Mesenchymal stem cell (in vitro differentiated cells and primary cell): ENCODE results near the gene WSCD2.

Experiments
- DNase-seq: peaks from one replicate; pipeline ENCODE4 v3.0.0-alpha.2; 2013
- H2AFZ ChIP-seq: one replicate; pipeline ENCODE4 v1.6.1; 2013; ENCODE audit warnings: low read depth, mild to moderate bottlenecking, control low read depth, inconsistent platforms, low read length, moderate library complexity
- H2AK5ac ChIP-seq: 2 replicates; pipeline ENCODE4 v1.6.1; 2013; ENCODE audit warnings: low read length, moderate library complexity, mild to moderate bottlenecking, inconsistent platforms; ENCODE audit not compliant: severe bottlenecking
- H2BK120ac ChIP-seq: one replicate; pipeline ENCODE4 v1.6.1; 2013; ENCODE audit warnings: low read depth, mild to moderate bottlenecking, inconsistent platforms, low read length, moderate library complexity
- H2BK12ac ChIP-seq, 2 experiments: one replicate each; pipeline ENCODE4 v1.6.1; 2013; ENCODE audit warnings: inconsistent platforms in 2 of 2, low read length in 2 of 2, mild to moderate bottlenecking in 2 of 2, moderate library complexity in 2 of 2, control low read depth in 1 of 2
- H2BK15ac ChIP-seq: one replicate; pipeline ENCODE4 v1.6.1; 2013; ENCODE audit warnings: mild to moderate bottlenecking, low read depth, inconsistent platforms; ENCODE audit not compliant: poor library complexity, severe bottlenecking
- H2BK5ac ChIP-seq: 2 replicates; pipeline ENCODE4 v1.6.1; 2013; ENCODE audit warnings: low read depth, mild to moderate bottlenecking, low read length, control low read depth, inconsistent platforms; ENCODE audit not compliant: poor library complexity, severe bottlenecking
- H3K14ac ChIP-seq, 2 experiments: one replicate each; pipeline ENCODE4 v1.6.1; 2013; ENCODE audit warnings: inconsistent platforms in 2 of 2, low read length in 2 of 2, control low read depth in 1 of 2, mild to moderate bottlenecking in 1 of 2, moderate library complexity in 1 of 2
- H3K18ac ChIP-seq, 2 experiments: one replicate each; pipeline ENCODE4 v1.6.1; 2013; ENCODE audit warnings: inconsistent platforms in 2 of 2, low read length in 2 of 2, control low read depth in 1 of 2, low read depth in 1 of 2, mild to moderate bottlenecking in 1 of 2
- H3K23ac ChIP-seq, 2 experiments: one replicate each; pipeline ENCODE4 v1.6.1; 2013; ENCODE audit warnings: inconsistent platforms in 2 of 2, low read length in 2 of 2, mild to moderate bottlenecking in 2 of 2, moderate library complexity in 2 of 2, control low read depth in 1 of 2
- H3K27ac ChIP-seq: 2 replicates; pipeline ENCODE4 v1.5.1; 2013; ENCODE audit warnings: mild to moderate bottlenecking, moderate library complexity, low read length, control low read depth, inconsistent platforms; ENCODE audit not compliant: poor library complexity, severe bottlenecking
- H3K27me3 ChIP-seq, 2 experiments: 2 replicates each; pipeline versions ENCODE4 v1.6.1 to v1.7.0; 2013; ENCODE audit warnings: low read length in 2 of 2, mild to moderate bottlenecking in 2 of 2, moderate library complexity in 2 of 2, control low read depth in 1 of 2, inconsistent platforms in 1 of 2; ENCODE audit not compliant: control insufficient read depth in 1 of 2, insufficient read depth in 1 of 2
- H3K36me3 ChIP-seq, 2 experiments: 2 replicates each; pipeline versions ENCODE4 v1.6.1 to v1.7.0; 2013; ENCODE audit warnings: low read length in 2 of 2, control low read depth in 1 of 2, inconsistent platforms in 1 of 2, low read depth in 1 of 2, mild to moderate bottlenecking in 1 of 2; ENCODE audit not compliant: insufficient read depth in 2 of 2, control insufficient read depth in 1 of 2
- H3K4ac ChIP-seq, 2 experiments: one replicate each; pipeline ENCODE4 v1.6.1; 2013; ENCODE audit warnings: inconsistent platforms in 2 of 2, low read length in 2 of 2, mild to moderate bottlenecking in 2 of 2, moderate library complexity in 2 of 2, control low read depth in 1 of 2, low read depth in 1 of 2
- H3K4me1 ChIP-seq: 2 replicates; pipeline ENCODE4 v1.6.1; 2013; ENCODE audit warnings: low read depth, low read length, control low read depth; ENCODE audit not compliant: control insufficient read depth, insufficient read depth
- H3K4me2 ChIP-seq: 2 replicates; pipeline ENCODE4 v1.6.1; 2013; ENCODE audit warnings: low read length, mild to moderate bottlenecking, inconsistent platforms; ENCODE audit not compliant: poor library complexity, severe bottlenecking
- H3K4me3 ChIP-seq, 2 experiments: 2 replicates each; pipeline versions ENCODE4 v1.5.1 to v1.7.0; 2013; ENCODE audit warnings: low read length in 2 of 2, mild to moderate bottlenecking in 2 of 2, control low read depth in 1 of 2, low read depth in 1 of 2; ENCODE audit not compliant: insufficient read depth in 1 of 2
- H3K79me1 ChIP-seq: replicated peaks from 2 replicates; pipeline ENCODE4 v1.6.1; 2013; ENCODE audit warnings: mild to moderate bottlenecking, control low read depth, low read length, inconsistent platforms; ENCODE audit not compliant: poor library complexity, severe bottlenecking
- H3K9ac ChIP-seq: 2 replicates; pipeline ENCODE4 v1.7.0; 2013; ENCODE audit warnings: mild to moderate bottlenecking, low read length, moderate library complexity
- H3K9me3 ChIP-seq: 2 replicates; pipeline ENCODE4 v1.7.0; 2013; ENCODE audit warnings: mild to moderate bottlenecking, low read length; ENCODE audit not compliant: control insufficient read depth
- H4K8ac ChIP-seq: one replicate; pipeline ENCODE4 v1.6.1; 2013; ENCODE audit warnings: inconsistent platforms, mild to moderate bottlenecking, low read length, moderate library complexity
- H4K91ac ChIP-seq: one replicate; pipeline ENCODE4 v1.6.1; 2013; ENCODE audit warnings: mild to moderate bottlenecking, low read length, inconsistent platforms
- WGBS: methylation state at CpG from one replicate; pipeline ENCODE4 v1.1.7; 2013; ENCODE audit warnings: mixed read lengths; 5-methylcytosine and 5-hydroxymethylcytosine counted together

WSCD2 gene

DNA sequence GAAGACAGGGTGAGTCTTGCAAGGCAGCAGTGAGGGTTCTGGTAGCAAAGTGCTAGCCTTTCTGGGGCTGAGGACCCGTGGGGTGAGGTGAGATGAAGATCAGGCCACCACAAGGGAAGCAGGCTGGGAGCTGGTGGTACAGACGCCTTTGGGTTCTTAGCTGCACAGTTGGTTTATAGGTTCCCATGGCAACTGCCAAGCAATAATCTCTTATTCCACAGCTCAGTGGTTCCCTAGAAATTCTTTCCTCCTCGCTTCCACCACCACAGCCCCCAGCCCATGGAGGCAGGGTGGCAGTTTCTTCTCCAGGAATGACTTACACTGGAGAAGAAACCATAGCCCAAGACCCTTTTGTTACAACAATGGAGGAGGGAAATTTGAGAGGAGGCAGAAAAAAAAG is 127.9 kb downstream of the WSCD2 start:
- Histone ChIP-seq H3K9ac (no peak overlapping the region), H3K4me3 (no peak overlapping the region), H3K79me1 (no peaks in the 10 kb centered on the region), H2BK5ac (no peak overlapping the region), H3K23ac (no peak overlapping the region), H3K36me3 (no peaks in the 10 kb centered on the region), H3K27me3 (peaks cover 9 to 38% of the 10 kb centered on the region in 2 experiments), H4K8ac (no peak overlapping the region), H3K14ac (no peak overlapping the region), H3K4me1 (no peaks in the 10 kb centered on the region), H2BK120ac (no peak overlapping the region), H2BK12ac (no peak overlapping the region), H3K27ac (no peak overlapping the region), H2BK15ac (no peak overlapping the region), H4K91ac (no peak overlapping the region), H2AFZ (no peak overlapping the region), H3K4ac (no peak overlapping the region), H3K4me2 (no peak overlapping the region), H3K9me3 (peaks cover 36% of the 10 kb centered on the region), H2AK5ac (no peak overlapping the region), H3K18ac (no peak overlapping the region)
- no peak for DNase-seq
- 0% methylated on average over 1 of the region's 3 CpGs for WGBS

DNA sequence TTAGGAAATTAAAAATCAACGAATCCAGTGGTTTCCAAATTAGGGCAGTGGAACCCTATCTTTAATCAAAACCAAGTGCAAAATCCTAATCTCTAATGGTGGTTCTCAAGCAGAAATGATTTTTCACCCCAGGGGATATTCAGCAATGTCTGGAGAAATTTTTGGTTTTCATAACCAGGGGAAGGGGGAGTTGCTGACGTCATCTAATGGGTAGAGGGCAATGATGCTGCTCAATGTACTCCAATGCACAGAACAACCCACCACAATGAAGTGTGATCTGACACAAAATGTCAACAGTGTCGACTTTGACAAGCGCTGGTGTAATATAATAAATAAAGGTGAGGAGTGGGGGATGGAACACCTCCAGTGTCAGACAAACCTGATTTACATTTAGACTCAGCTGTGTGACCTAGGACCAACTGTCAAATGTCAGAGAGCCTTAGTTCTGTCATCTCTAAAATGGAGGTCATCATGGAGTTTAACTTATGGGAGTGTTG is 128.6 kb downstream of the WSCD2 start:
- Histone ChIP-seq H3K4me2 (no peak overlapping the region), H3K23ac (no peak overlapping the region), H3K4me1 (no peaks in the 10 kb centered on the region), H3K36me3 (no peaks in the 10 kb centered on the region), H2BK15ac (no peak overlapping the region), H3K27me3 (peaks cover 9 to 31% of the 10 kb centered on the region in 2 experiments), H2AK5ac (no peak overlapping the region), H2BK5ac (no peak overlapping the region), H3K27ac (no peak overlapping the region), H4K8ac (no peak overlapping the region), H3K9me3 (peaks cover 42% of the 10 kb centered on the region), H3K9ac (no peak overlapping the region), H2BK120ac (no peak overlapping the region), H4K91ac (no peak overlapping the region), H3K14ac (no peak overlapping the region), H3K4ac (no peak overlapping the region), H2BK12ac (no peak overlapping the region), H3K4me3 (no peak overlapping the region), H3K18ac (no peak overlapping the region), H2AFZ (no peak overlapping the region), H3K79me1 (no peaks in the 10 kb centered on the region)
- WGBS: 71% methylated on average over 1 of the region's 4 CpGs
- DNase-seq: no peak

DNA sequence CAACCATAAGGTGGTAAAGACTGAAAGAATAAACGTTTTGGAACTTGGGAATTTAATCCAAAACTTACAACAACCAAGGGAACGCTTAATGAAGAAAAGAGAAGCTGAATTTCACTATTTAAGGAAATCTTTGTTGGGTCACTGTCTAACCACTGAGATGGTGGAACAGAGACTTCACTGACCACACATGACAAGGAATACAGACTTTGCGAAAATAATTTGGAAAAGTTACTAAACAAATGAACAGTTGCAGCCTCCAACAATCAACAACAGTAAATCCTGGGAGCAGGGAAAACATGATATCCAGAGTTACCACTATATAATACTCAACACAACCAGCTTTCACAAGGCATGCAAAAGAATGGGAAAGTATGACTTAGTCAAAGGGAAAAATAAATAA is 131.0 kb downstream of the WSCD2 start:
- no peak overlapping the region for H2BK12ac ChIP-seq
- H2BK15ac ChIP-seq: no peak overlapping the region
- H3K14ac ChIP-seq: no peak overlapping the region
- H3K18ac ChIP-seq: no peak overlapping the region
- H3K4ac ChIP-seq: no peak overlapping the region
- no peaks in the 10 kb centered on the region for H3K36me3 ChIP-seq
- H2BK120ac ChIP-seq: no peak overlapping the region
- no peaks in the 10 kb centered on the region for H3K79me1 ChIP-seq
- no peak overlapping the region for H2BK5ac ChIP-seq
- no peak overlapping the region for H2AK5ac ChIP-seq
- DNase-seq: no peak
- no peak overlapping the region for H3K23ac ChIP-seq
- H3K9ac ChIP-seq: no peak overlapping the region
- WGBS: 93% methylated on average over 1 of the region's 3 CpGs
- peaks cover 52% of the 10 kb centered on the region for H3K9me3 ChIP-seq
- H4K91ac ChIP-seq: no peak overlapping the region
- H2AFZ ChIP-seq: no peak overlapping the region
- no peak overlapping the region for H3K4me3 ChIP-seq
- no peaks in the 10 kb centered on the region for H3K4me1 ChIP-seq
- H3K27ac ChIP-seq: no peak overlapping the region
- H4K8ac ChIP-seq: no peak overlapping the region
- H3K27me3 ChIP-seq: peaks cover 0 to 25% of the 10 kb centered on the region in 2 experiments
- H3K4me2 ChIP-seq: no peak overlapping the region

DNA sequence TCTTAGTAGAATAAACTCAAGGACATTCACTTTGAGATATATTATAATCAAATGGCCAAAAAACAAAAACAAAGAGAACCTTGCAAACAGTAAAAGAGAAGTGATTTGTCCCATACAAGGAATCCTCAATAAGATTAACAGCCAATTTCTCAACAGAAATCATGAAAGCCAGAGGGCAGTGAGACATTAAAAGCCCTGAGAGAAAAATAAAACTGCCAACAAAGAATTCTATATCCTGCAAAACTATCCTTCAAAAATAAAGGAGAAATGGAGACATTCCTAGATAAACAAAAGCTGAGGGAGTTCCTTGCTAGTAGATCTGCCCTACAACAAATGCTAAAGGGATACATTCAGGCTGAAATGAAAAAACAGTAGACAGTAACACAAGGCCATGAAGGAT is 131.9 kb downstream of the WSCD2 start:
- peaks cover 52% of the 10 kb centered on the region for H3K9me3 ChIP-seq
- H2BK120ac ChIP-seq: no peak overlapping the region
- H3K79me1 ChIP-seq: no peaks in the 10 kb centered on the region
- H3K27me3 ChIP-seq: peaks cover 0 to 15% of the 10 kb centered on the region in 2 experiments
- no peaks in the 10 kb centered on the region for H3K4me1 ChIP-seq
- H2AK5ac ChIP-seq: no peak overlapping the region
- H4K8ac ChIP-seq: no peak overlapping the region
- no peak overlapping the region for H3K18ac ChIP-seq
- no peak overlapping the region for H4K91ac ChIP-seq
- no peak overlapping the region for H3K27ac ChIP-seq
- no peak overlapping the region for H3K4ac ChIP-seq
- H2AFZ ChIP-seq: no peak overlapping the region
- no peak overlapping the region for H2BK5ac ChIP-seq
- DNase-seq: no peak
- H3K4me2 ChIP-seq: no peak overlapping the region
- no peak overlapping the region for H3K9ac ChIP-seq
- H2BK15ac ChIP-seq: no peak overlapping the region
- no peaks in the 10 kb centered on the region for H3K36me3 ChIP-seq
- H3K23ac ChIP-seq: no peak overlapping the region
- H2BK12ac ChIP-seq: no peak overlapping the region
- H3K14ac ChIP-seq: no peak overlapping the region
- H3K4me3 ChIP-seq: no peak overlapping the region
